ENCODE data around the gene NLRP14. TPM values are rescaled to one million over a fixed set of nuclear protein-coding genes. Genes with fewer than 3 reads are reported as not detected.

The NLRP14 gene
- total and polyA plus RNA-seq, 3 experiments from 2014 or later = not detected

DNA sequence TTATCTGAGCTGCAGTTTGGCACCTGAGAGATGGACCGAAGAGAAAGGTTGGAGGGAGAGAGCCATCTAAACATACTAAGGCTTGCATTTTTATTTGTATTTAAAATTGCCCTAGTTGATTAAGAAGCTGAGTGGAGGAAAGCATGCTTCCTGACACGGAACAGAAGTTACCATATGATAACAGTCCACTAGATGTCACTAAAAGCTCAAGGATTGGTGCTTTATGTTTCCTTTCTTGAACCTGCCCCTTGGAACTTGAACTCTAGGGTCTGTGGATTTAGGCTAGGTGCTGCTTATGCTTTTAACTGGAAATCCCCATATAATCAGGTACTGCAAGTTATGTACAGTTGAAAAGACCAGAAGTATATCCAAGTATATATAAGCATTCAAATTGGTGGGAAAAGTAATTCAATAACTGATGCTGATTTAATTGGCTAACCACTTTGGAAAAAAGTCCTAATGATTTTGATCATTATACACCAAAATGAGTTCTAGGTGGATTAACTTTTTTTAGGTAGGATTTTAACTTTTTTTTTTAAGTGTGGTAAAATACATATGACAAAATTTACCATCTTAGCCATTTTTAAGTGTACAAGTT is 78.1 kb downstream of the NLRP14 start:
- Mint-ChIP-seq H3K4me1 (no peaks in the 10 kb centered on the region), H3K9me3 (no peaks in the 10 kb centered on the region), H3K4me3 (no peak overlapping the region), H3K36me3 (no peaks in the 10 kb centered on the region), H3K27ac (no peak overlapping the region), H3K27me3 (peaks cover 2 to 38% of the 10 kb centered on the region in 2 donors)
- H3K36me3 ChIP-seq (ENCODE audit: insufficient read depth, low read length) = no peaks in the 10 kb centered on the region
- no peak overlapping the region for H3K4me3 ChIP-seq (ENCODE audit: low read length)
- CTCF ChIA-PET = interaction anchor here (0.8 to 3.0 kb wide), 3 partner anchors 13 to 344 kb away, joined by 3 to 16 read pairs (median 3); no protein-coding TSS in a partner anchor
- no peaks in the 10 kb centered on the region for H3K27me3 ChIP-seq (ENCODE audit: insufficient read depth, low read length, poor library complexity, severe bottlenecking)
- no peaks in the 10 kb centered on the region for H3K9me3 ChIP-seq (ENCODE audit: low read length)
- DNase-seq = peak in 2 of 5 donors; percentile 24 to 29
- POLR2A ChIA-PET = no interaction called here
- no peaks in the 10 kb centered on the region for H3K4me1 ChIP-seq (ENCODE audit: insufficient read depth, low read length)
- H3K27ac ChIP-seq (ENCODE audit: low read depth, low read length) = no peak overlapping the region

DNA sequence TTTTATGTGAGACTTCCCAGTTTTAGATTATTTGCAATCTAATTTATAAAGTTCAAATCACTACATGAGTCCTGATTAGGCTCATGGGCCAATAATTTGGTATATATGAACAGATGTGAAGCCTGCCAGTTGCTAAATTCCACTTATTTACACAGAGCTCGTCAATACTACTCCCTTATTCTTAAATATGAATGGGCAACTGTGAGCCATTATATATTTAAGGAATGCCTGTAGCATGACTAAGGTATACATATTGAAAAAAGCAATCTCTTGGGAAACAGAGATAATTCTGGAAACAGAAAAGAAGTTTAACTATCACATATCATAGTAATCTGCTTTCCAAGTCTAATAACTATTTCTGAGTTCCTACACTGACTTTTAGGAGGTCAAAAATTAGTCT is 95.5 kb downstream of the NLRP14 start:
- Mint-ChIP-seq H3K4me3 (no peak overlapping the region), H3K27me3 (peaks cover 6 to 34% of the 10 kb centered on the region in 2 donors), H3K4me1 (no peaks in the 10 kb centered on the region), H3K9me3 (no peaks in the 10 kb centered on the region), H3K27ac (no peak overlapping the region), H3K36me3 (no peaks in the 10 kb centered on the region)
- Histone ChIP-seq H3K27ac (ENCODE audit: low read depth, low read length) (no peak overlapping the region), H3K4me3 (ENCODE audit: low read length) (no peak overlapping the region), H3K27me3 (ENCODE audit: insufficient read depth, low read length, poor library complexity, severe bottlenecking) (no peaks in the 10 kb centered on the region), H3K36me3 (ENCODE audit: insufficient read depth, low read length) (no peaks in the 10 kb centered on the region), H3K4me1 (ENCODE audit: insufficient read depth, low read length) (no peaks in the 10 kb centered on the region), H3K9me3 (ENCODE audit: low read length) (no peaks in the 10 kb centered on the region)
- no peak for DNase-seq
- CTCF ChIA-PET = no interaction called here
- POLR2A ChIA-PET = no interaction called here

DNA sequence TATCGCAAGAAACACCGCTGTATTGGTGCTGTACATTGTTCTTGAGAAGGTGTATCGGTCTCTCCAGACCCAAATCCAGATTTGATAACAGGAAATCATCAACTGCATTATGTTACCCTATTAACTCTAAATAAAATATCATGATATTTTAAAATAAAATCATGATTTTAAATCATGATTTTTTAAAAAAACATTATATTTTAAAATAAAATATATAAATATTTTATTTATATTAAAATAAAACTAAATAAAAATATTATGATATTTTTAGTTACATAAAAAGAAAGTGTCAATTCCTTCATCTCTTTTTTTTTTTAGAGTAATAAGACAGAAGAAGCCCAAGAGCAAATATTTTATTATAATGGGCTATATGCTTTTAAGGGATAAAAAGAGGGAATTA is 96.1 kb downstream of the NLRP14 start:
- Mint-ChIP-seq H3K4me3 (no peak overlapping the region), H3K27ac (no peak overlapping the region), H3K9me3 (no peaks in the 10 kb centered on the region), H3K4me1 (no peaks in the 10 kb centered on the region), H3K36me3 (no peaks in the 10 kb centered on the region), H3K27me3 (peaks cover 6 to 34% of the 10 kb centered on the region in 2 donors)
- no peaks in the 10 kb centered on the region for H3K36me3 ChIP-seq (ENCODE audit: insufficient read depth, low read length)
- CTCF ChIA-PET = no interaction called here
- no peaks in the 10 kb centered on the region for H3K4me1 ChIP-seq (ENCODE audit: insufficient read depth, low read length)
- no peak for DNase-seq
- H3K27ac ChIP-seq (ENCODE audit: low read depth, low read length) = no peak overlapping the region
- no peak overlapping the region for H3K4me3 ChIP-seq (ENCODE audit: low read length)
- POLR2A ChIA-PET = no interaction called here
- H3K27me3 ChIP-seq (ENCODE audit: insufficient read depth, low read length, poor library complexity, severe bottlenecking) = no peaks in the 10 kb centered on the region
- H3K9me3 ChIP-seq (ENCODE audit: low read length) = no peaks in the 10 kb centered on the region

Other genes with a start within 250 kb of the NLRP14 start
- gene OR2AG2, start 248.5 kb upstream of the NLRP14 start, total RNA-seq = not detected
- not detected for gene OR2AG2, start 248.5 kb upstream of the NLRP14 start, polyA plus RNA-seq
- not detected for gene OR2AG1, start 237.5 kb upstream of the NLRP14 start, total RNA-seq
- gene OR2AG1, start 237.5 kb upstream of the NLRP14 start, polyA plus RNA-seq = not detected
- gene OR6A2, start 220.8 kb upstream of the NLRP14 start, total RNA-seq = not detected
- not detected for gene OR6A2, start 220.8 kb upstream of the NLRP14 start, polyA plus RNA-seq
- gene OR10A5, start 174.8 kb upstream of the NLRP14 start, total RNA-seq = not detected
- gene OR10A5, start 174.8 kb upstream of the NLRP14 start, polyA plus RNA-seq = not detected
- not detected for gene OR10A2, start 157.4 kb upstream of the NLRP14 start, total RNA-seq
- not detected for gene OR10A2, start 157.4 kb upstream of the NLRP14 start, polyA plus RNA-seq
- gene OR10A4, start 143.9 kb upstream of the NLRP14 start, total RNA-seq = not detected
- not detected for gene OR10A4, start 143.9 kb upstream of the NLRP14 start, polyA plus RNA-seq
- not detected for gene OR2D2, start 128.0 kb upstream of the NLRP14 start, total RNA-seq
- not detected for gene OR2D2, start 128.0 kb upstream of the NLRP14 start, polyA plus RNA-seq
- gene OR2D3, start 99.5 kb upstream of the NLRP14 start, total RNA-seq = not detected
- not detected for gene OR2D3, start 99.5 kb upstream of the NLRP14 start, polyA plus RNA-seq
- gene ZNF215, start 94.1 kb upstream of the NLRP14 start, total RNA-seq = under 1 TPM; 0.72 to 0.73 TPM
- not detected for gene ZNF215, start 94.1 kb upstream of the NLRP14 start, polyA plus RNA-seq
- gene ZNF214, start 133 bp upstream of the NLRP14 start, total RNA-seq = not detected
- not detected for gene ZNF214, start 133 bp upstream of the NLRP14 start, polyA plus RNA-seq
- not detected for gene RBMXL2, start 68.5 kb downstream of the NLRP14 start, total RNA-seq
- gene RBMXL2, start 68.5 kb downstream of the NLRP14 start, polyA plus RNA-seq = not detected
- not detected for gene SYT9, start 231.4 kb downstream of the NLRP14 start, total RNA-seq
- gene SYT9, start 231.4 kb downstream of the NLRP14 start, polyA plus RNA-seq = not detected